Retinal pigment epithelial cell (primary cell): Measurements from ENCODE around the gene MRPL38.
A peak's percentile ranks its signal among the peaks of the same experiment; 100 is the strongest.

ENCODE experiments used
- DNase-seq: peaks from one replicate; pipeline ENCODE4 v3.0.0-alpha.2; 2010; ENCODE audit warnings: low read depth
- H3K4me3 ChIP-seq: 2 replicates; pipeline ENCODE4 v1.5.1; 2011; ENCODE audit warnings: mild to moderate bottlenecking, low read length, control low read depth, moderate library complexity
- CTCF ChIP-seq: conservative IDR thresholded peaks from 2 replicates; pipeline ENCODE4 v1.5.1; 2011; ENCODE audit warnings: low read depth, low read length, control low read depth, inconsistent platforms

The MRPL38 gene

GRCh38 chr17:75917917-75918445 lies 13.3 kb upstream of the MRPL38 start:
- TF ChIP-seq CTCF, result no peak
- no peak for DNase-seq
- no peak overlapping the region for H3K4me3 ChIP-seq

- TF ChIP-seq CTCF, result no peak
- no peak for DNase-seq
- H3K4me3 ChIP-seq, result no peak overlapping the region
These were observed 12.6 kb upstream of the MRPL38 start for GRCh38 chr17:75917141-75917916.

DNA sequence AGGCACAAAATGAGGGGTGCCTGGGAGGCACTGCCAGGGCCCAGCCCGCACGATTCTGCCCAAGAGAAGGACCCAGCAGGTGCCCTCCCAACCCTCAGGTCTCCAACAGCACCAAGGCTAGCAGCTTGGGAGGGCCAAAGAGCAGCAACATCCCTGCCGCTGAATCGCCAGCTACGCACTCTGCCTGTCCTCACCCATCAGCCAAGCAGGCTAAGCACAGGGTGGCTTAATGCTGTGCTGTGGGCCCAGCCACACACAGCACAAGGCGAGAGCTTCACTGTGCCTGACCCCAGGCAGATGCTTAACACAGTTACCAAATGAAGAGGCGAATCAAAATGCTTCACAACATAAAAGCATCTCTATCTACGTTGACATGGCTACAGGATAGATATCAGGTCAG lies 10.6 kb upstream of the MRPL38 start:
- no peak overlapping the region for H3K4me3 ChIP-seq
- no peak for DNase-seq
- no peak for TF ChIP-seq CTCF

GRCh38 chr17:75914643-75915267 lies 10.1 kb upstream of the MRPL38 start:
- no peak for TF ChIP-seq CTCF
- DNase-seq, result no peak
- no peak overlapping the region for H3K4me3 ChIP-seq

- TF ChIP-seq CTCF, result no peak
- H3K4me3 ChIP-seq, result no peak overlapping the region
- DNase-seq, result no peak
These were observed 9.0 kb upstream of the MRPL38 start for GRCh38 chr17:75913537-75914210.

DNA sequence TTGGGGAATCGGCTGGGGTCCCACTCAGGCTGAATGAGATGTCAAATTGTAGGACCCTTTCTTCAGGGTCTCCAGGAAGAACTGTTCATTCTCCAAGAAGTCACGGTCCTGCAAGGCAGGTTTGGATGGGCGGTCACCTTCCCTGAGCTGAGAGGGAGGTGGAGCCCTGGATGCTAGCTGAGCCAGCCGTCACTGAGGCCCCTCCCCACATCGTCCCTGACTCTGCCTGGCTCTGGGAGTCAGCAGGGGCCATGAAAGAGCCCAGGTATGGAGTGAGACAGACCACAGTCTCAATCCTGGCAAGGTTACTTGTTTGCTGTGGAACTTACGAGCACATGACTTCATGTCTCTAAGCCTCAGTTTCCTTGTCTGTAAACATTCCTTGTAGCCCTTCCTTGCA lies 6.0 kb upstream of the MRPL38 start:
- DNase-seq, result peak; percentile 53
- no peak overlapping the region for H3K4me3 ChIP-seq
- TF ChIP-seq CTCF, result no peak
